Measurements from ENCODE around the gene PCDH15. TPM values are rescaled to one million over a fixed set of nuclear protein-coding genes. Genes with fewer than 3 reads are reported as not detected.

PCDH15 gene
- total RNA-seq, 3 donors from 2014 or later (not counting 1 experiment from before 2014, with no cell fraction given): not detected

DNA sequence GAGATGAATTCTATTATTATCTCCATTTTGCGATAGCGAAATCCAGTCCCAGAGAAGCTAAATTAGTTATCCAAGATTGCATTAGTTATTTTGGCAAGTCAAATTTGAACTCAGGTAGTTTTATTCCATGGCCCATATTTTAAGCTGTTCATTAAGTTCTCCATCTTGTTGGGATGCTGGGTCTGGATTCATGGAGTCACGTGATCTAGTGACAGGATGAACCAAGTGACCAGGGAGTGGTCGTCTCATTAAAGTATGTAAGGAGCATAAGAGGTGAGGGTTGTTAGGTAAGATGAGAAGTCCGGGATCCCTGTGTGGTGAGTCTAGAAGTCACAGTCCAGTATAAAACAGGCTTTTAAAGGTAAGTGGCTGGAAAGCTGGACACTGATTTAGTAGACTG is 740.5 kb downstream of the PCDH15 start:
- H3K27me3 ChIP-seq (ENCODE audit: control insufficient read depth, insufficient read depth, low read length): no peaks in the 10 kb centered on the region
- ATAC-seq: no peak
- Mint-ChIP-seq H3K4me3 (no peak overlapping the region), H3K36me3 (no peaks in the 10 kb centered on the region), H3K27me3 (ENCODE audit: low read depth in 2 of 2) (no peaks in the 10 kb centered on the region), H3K9me3 (peaks cover 9 to 17% of the 10 kb centered on the region in 2 donors), H3K27ac (no peak overlapping the region), H3K4me1 (no peaks in the 10 kb centered on the region)
- WGBS (ENCODE audit: insufficient coverage): 88% methylated on average over 5 of the region's 5 CpGs
- H3K4me1 ChIP-seq (ENCODE audit: control insufficient read depth, insufficient read depth, low read length): no peaks in the 10 kb centered on the region
- H3K4me3 ChIP-seq (ENCODE audit: low read length): no peak overlapping the region
- no peaks in the 10 kb centered on the region for H3K36me3 ChIP-seq (ENCODE audit: control insufficient read depth, insufficient read depth, low read length)
- no peak for DNase-seq
- TF ChIP-seq CTCF (IDR thresholded peaks at IDR 0.05): no peak
- H3K27ac ChIP-seq (ENCODE audit: low read length): no peak overlapping the region
- peaks cover 22% of the 10 kb centered on the region for H3K9me3 ChIP-seq (ENCODE audit: control insufficient read depth, insufficient read depth, low read length)
- intact Hi-C loops (cut with micrococcal nuclease): no loop called here

DNA sequence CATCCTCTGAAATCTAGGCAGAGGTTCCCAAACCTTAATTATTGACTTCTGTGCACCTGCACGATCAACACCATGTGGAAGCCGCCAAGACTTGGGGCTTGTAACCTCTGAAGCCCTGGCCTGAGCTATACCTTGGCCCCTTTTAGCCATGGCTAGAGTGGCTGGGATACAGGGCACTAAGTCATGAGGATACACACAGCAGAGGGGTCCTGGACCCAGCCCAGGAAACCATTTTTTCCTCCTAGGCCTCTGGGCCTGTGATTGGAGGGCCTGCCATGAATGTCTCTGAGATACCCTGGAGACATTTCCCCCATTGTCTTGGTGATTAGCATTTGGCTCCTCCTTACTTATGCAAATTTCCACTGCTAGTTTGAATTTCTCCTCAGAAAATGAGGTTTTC is 743.7 kb downstream of the PCDH15 start:
- H3K27ac ChIP-seq (ENCODE audit: low read length): no peak overlapping the region
- no peaks in the 10 kb centered on the region for H3K27me3 ChIP-seq (ENCODE audit: control insufficient read depth, insufficient read depth, low read length)
- intact Hi-C loops (cut with micrococcal nuclease): no loop called here
- no peak overlapping the region for H3K4me3 ChIP-seq (ENCODE audit: low read length)
- Mint-ChIP-seq H3K27me3 (ENCODE audit: low read depth in 2 of 2) (no peaks in the 10 kb centered on the region), H3K4me1 (no peaks in the 10 kb centered on the region), H3K4me3 (no peak overlapping the region), H3K9me3 (peaks cover 13 to 22% of the 10 kb centered on the region in 2 donors), H3K27ac (no peak overlapping the region), H3K36me3 (peaks cover 13% of the 10 kb centered on the region)
- no peak for TF ChIP-seq CTCF (IDR thresholded peaks at IDR 0.05)
- peaks cover 13% of the 10 kb centered on the region for H3K9me3 ChIP-seq (ENCODE audit: control insufficient read depth, insufficient read depth, low read length)
- no peaks in the 10 kb centered on the region for H3K36me3 ChIP-seq (ENCODE audit: control insufficient read depth, insufficient read depth, low read length)
- H3K4me1 ChIP-seq (ENCODE audit: control insufficient read depth, insufficient read depth, low read length): no peaks in the 10 kb centered on the region
- WGBS (ENCODE audit: insufficient coverage): 88% methylated on average over 2 of the region's 2 CpGs
- no peak for ATAC-seq
- DNase-seq: no peak

DNA sequence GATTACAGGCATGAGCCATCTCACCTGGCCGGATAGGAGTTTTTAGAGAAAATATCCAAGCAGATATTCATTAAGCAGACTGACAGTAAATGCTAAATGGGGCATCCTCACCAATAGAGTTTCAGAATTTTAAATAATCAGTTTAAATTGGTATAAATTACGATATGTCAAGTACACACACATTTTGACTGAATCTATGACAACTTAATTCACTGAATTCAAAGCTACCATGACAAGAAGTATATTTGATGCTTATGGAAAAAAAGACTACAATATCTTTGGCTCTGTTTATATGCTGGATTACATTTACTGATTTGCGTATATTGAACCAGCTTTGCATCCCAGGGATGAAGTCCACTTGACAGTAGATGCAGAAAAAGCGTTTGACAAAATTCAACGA is 774.7 kb downstream of the PCDH15 start:
- Histone ChIP-seq H3K27me3 (ENCODE audit: control insufficient read depth, insufficient read depth, low read length) (no peaks in the 10 kb centered on the region), H3K27ac (ENCODE audit: low read length) (no peak overlapping the region), H3K4me3 (ENCODE audit: low read length) (no peak overlapping the region), H3K9me3 (ENCODE audit: control insufficient read depth, insufficient read depth, low read length) (peaks cover 4% of the 10 kb centered on the region), H3K4me1 (ENCODE audit: control insufficient read depth, insufficient read depth, low read length) (no peaks in the 10 kb centered on the region), H3K36me3 (ENCODE audit: control insufficient read depth, insufficient read depth, low read length) (no peaks in the 10 kb centered on the region)
- intact Hi-C loops (cut with micrococcal nuclease): no loop called here
- Mint-ChIP-seq H3K36me3 (no peaks in the 10 kb centered on the region), H3K27ac (no peak overlapping the region), H3K9me3 (peaks cover 6 to 10% of the 10 kb centered on the region in 2 donors), H3K4me3 (no peak overlapping the region), H3K27me3 (ENCODE audit: low read depth in 2 of 2) (no peaks in the 10 kb centered on the region), H3K4me1 (no peaks in the 10 kb centered on the region)
- no peak for ATAC-seq
- DNase-seq: no peak
- WGBS (ENCODE audit: insufficient coverage): 93% methylated on average over 1 of the region's 5 CpGs
- no peak for TF ChIP-seq CTCF (IDR thresholded peaks at IDR 0.05)

- 82% methylated on average over 1 of the region's 1 CpG for WGBS (ENCODE audit: insufficient coverage)
These were observed 789.9 kb downstream of the PCDH15 start for GRCh38 chr10:54011117-54011516.

More at GRCh38 chr10:54011117-54011516, 789.9 kb downstream of the PCDH15 start:
- Mint-ChIP-seq H3K36me3 (no peaks in the 10 kb centered on the region), H3K9me3 (peaks cover 19 to 20% of the 10 kb centered on the region in 2 donors), H3K27me3 (ENCODE audit: low read depth in 2 of 2) (no peaks in the 10 kb centered on the region), H3K27ac (no peak overlapping the region), H3K4me3 (no peak overlapping the region), H3K4me1 (no peaks in the 10 kb centered on the region)
- ATAC-seq (no peak), DNase-seq (no peak)
- H3K9me3 ChIP-seq (ENCODE audit: control insufficient read depth, insufficient read depth, low read length): peaks cover 17% of the 10 kb centered on the region
- H3K36me3 ChIP-seq (ENCODE audit: control insufficient read depth, insufficient read depth, low read length): no peaks in the 10 kb centered on the region
- H3K4me1 ChIP-seq (ENCODE audit: control insufficient read depth, insufficient read depth, low read length): no peaks in the 10 kb centered on the region
- TF ChIP-seq CTCF (IDR thresholded peaks at IDR 0.05): no peak
- intact Hi-C loops (cut with micrococcal nuclease): no loop called here
- H3K27ac ChIP-seq (ENCODE audit: low read length): no peak overlapping the region
- no peaks in the 10 kb centered on the region for H3K27me3 ChIP-seq (ENCODE audit: control insufficient read depth, insufficient read depth, low read length)
- no peak overlapping the region for H3K4me3 ChIP-seq (ENCODE audit: low read length)

Measured in natural killer cell (primary cell).